ENCODE data around the gene BTLA.
"Not testable (repeated sequence)": the region's sequence is repeated elsewhere in the genome, so short reads cannot be mapped to it uniquely, and the experiment has no call there.

BTLA gene

GRCh38 chr3:112489674-112490479, 9.4 kb downstream of the BTLA start:
- no peak for DNase-seq

GRCh38 chr3:112486811-112487505, 12.3 kb downstream of the BTLA start:
- DNase-seq = no peak

DNA sequence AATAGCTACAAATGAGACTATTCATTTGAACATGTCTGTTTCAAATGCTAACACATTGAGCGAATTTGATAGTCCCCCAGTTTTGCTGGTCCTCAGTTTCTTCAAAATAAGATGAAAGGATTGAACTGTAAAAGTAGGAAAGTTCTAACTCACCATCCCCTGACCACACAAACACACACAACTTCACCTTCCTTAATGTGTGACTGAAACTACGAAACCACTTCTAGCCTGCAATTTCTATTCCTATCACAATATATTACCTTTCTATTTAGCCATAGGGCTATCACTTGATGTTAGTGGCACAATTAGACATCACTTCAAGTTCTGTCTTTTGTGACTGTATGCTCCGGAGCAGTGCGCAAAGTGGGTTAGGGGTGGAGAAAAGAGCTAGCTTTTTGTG, 14.9 kb downstream of the BTLA start:
- no peak for DNase-seq

DNA sequence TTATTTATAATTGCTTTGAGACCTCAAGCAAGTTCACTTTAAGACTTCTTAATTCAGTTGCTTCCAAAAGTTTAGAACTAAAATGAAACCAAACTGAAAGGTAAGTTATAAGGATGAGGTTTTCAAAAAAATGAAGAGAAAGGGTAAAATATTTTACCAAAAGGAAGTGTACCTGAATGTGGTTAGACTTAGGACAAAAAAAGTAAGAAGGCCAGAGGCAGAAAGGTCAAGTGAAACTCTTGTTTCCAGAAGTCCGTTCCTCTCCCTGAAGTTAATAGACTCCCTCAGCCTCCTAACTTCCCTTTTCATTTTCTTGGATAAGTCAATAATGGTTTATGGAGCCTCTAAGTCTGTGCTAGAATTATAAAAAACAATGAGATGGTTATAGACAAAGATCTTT, 16.6 kb downstream of the BTLA start:
- DNase-seq = no peak

DNA sequence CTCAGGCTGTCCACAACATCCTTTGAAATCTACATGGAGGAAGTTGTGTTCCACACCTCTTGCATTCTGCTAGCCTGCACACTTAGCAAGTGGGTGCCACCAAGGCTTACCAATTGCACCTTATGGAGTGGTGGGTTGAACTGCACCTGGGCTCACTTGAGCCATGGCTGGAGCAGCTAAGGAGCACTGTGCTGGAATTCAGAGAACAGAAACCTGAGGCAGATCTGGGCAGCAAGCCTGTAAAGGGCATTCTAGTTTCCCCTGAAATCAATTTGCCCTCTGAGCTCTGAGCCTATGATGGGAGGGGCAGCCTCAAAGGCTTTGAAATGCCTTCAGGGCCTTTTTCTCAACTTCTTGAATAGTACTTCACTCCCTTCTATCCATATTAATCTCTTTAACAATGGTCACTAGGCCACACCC, 18.0 kb downstream of the BTLA start:
- DNase-seq = no peak

- DNase-seq = no peak
Observed at GRCh38 chr3:112477891-112478290, 21.4 kb downstream of the BTLA start.

- DNase-seq = no peak
Observed at GRCh38 chr3:112476346-112476745, 22.9 kb downstream of the BTLA start.

DNA sequence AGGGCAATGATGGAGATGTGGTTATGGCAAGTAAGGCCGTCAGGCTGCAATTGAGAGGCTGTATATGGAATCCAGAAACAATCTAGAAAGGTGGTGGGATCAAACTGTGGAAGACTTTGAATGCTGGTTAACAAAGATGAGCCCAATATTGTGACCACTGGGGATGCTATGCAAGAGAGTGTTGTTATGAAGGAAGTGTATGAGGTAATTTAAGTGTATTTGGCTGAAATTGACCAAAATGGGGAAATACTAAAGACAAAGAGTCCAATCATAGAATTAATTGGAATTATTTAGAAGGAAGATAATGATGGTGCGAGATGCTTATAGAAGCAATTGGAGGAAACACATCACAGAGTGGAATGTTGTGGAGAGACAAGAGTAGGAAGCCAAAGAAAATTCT, 24.5 kb downstream of the BTLA start:
- DNase-seq = no peak

GRCh38 chr3:112472691-112473090, 26.6 kb downstream of the BTLA start:
- DNase-seq = no peak

GRCh38 chr3:112471596-112472325, 27.5 kb downstream of the BTLA start:
- no peak for DNase-seq

- DNase-seq = no peak
Observed at GRCh38 chr3:112470788-112471187, 28.5 kb downstream of the BTLA start.

DNA sequence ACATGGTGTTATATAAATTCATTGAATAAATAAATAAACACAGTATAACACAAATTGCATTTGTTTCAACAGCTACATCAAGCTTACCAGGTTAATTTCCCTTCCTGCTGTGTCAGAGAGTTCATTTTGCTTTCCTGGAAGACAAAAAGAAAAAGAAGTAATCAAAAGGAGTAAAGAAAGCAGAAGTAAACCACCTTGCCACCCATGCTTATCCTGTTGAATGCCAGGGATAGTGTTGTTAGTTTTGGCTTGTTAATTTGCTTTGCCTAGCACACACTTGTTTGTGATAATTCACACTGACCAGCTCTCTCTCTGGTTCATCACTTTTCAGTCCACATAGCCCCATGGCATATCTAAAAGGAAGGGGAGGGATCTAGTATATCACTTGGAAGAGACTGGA, 29.6 kb downstream of the BTLA start:
- DNase-seq = no peak

GRCh38 chr3:112467539-112467938, 31.7 kb downstream of the BTLA start:
- DNase-seq = no peak

- DNase-seq = no peak
Observed at GRCh38 chr3:112466020-112466419, 33.3 kb downstream of the BTLA start.

- no peak for DNase-seq
Observed at GRCh38 chr3:112464264-112464663, 35.0 kb downstream of the BTLA start.

GRCh38 chr3:112463250-112463649, 36.0 kb downstream of the BTLA start:
- no peak for DNase-seq

GRCh38 chr3:112461787-112462186, 37.5 kb downstream of the BTLA start:
- not testable (repeated sequence) for DNase-seq

DNA sequence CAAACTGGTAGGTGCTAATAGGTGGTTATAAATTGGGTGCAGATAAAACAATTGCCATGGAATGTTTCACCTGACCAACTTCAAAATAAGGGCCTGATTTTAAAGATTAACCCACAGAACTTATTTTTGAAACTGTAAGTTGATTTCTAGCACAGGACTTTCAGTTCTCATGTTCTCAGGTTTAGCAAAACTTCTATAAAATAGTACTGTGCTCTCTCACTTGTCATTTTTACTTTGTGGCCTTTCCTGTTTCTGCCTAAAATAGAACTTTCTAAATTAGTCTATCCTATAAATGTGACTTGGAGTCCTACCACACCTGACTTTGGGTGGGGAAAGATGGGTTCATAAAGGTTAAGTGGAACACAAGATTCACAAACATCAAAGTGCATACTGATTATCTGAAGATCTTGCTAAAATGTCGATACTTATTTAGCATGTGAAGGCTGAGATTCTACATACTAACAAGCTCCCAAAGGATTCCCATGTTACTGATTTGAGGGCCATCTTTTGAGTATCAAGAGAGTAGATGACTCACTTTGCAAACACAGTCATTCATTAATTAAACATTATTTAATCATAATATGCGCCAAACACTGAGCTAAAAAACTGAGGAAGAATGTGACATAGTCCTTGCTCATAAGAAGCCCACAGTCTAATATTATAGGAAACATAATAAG, 38.6 kb downstream of the BTLA start:
- no peak for DNase-seq

DNA sequence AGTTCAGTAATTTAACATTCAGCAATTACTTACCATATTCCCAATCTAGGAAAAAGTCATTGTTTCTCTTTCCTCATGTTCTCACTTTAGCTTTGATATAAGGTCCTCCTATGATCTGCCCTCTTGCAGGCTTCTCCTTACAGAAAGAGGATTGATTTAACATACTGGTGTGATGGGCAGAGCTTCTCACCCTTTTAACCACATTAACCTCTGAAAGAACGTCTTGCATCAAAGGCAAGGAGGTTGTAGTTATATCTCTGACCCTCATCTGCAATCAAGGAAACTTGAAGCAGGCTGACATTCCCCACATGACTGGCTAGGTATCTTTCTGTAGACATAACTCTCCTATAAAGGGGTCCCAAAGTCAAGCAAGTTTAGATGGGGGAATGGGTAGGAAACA, 39.5 kb downstream of the BTLA start:
- no peak for DNase-seq

GRCh38 chr3:112456147-112456546, 43.1 kb downstream of the BTLA start:
- no peak for DNase-seq

- no peak for DNase-seq
Observed at GRCh38 chr3:112448939-112449338, 50.3 kb downstream of the BTLA start.

- DNase-seq = no peak
Observed at GRCh38 chr3:112446343-112446742, 52.9 kb downstream of the BTLA start.

- DNase-seq = no peak
Observed at GRCh38 chr3:112445839-112446238, 53.4 kb downstream of the BTLA start.

Data from stimulated activated CD4-positive, alpha-beta T cell treated with anti-CD3 and anti-CD28 coated beads, Interleukin-4, amount 100 ng/mL, for 24 hours (primary cell).